Peyer's patch (tissue), 4 donors: ENCODE results near the gene SLC16A8.

Experiments used
- CTCF ChIP-seq, 6 experiments: fragments of 450-650 bp in 4 of 6; fragments of 200-600 bp in 2 of 6; sonication (generic) in 1 of 6; IDR thresholded peaks; one replicate each; pipeline ENCODE4 v1.5.1; 2017 to 2019; ENCODE audit warnings: antibody characterized with exemption in 6 of 6, mild to moderate bottlenecking in 3 of 6, moderate library complexity in 1 of 6
- POLR2A ChIP-seq, 2 donors: fragments of 450-650 bp; IDR thresholded peaks; one replicate each; pipeline ENCODE4 v1.5.1; 2017; ENCODE audit warnings: antibody characterized with exemption in 2 of 2, mild to moderate bottlenecking in 2 of 2, moderate library complexity in 2 of 2

- TF ChIP-seq CTCF (IDR thresholded peaks at IDR 0.05) (no peak), POLR2A (IDR thresholded peaks at IDR 0.05) (no peak)
These were observed 9.5 kb downstream of the SLC16A8 start for GRCh38 chr22:38074181-38075104.
